Neural progenitor cell (in vitro differentiated cells): ENCODE measurements around the gene SDK1.

Source experiments
- CTCF ChIP-seq: fragments of 200-600 bp; sonication (generic); IDR thresholded peaks from 2 replicates; pipeline ENCODE4 v1.5.1; 2017; ENCODE audit warnings: antibody characterized with exemption, mild to moderate bottlenecking
- EZH2 ChIP-seq: fragments of 200-600 bp; sonication (generic); IDR thresholded peaks from 2 replicates; pipeline ENCODE4 v1.6.1; 2017; ENCODE audit warnings: antibody characterized with exemption, mild to moderate bottlenecking, moderate library complexity
- EZH2phosphoT487 ChIP-seq: fragments of 200-600 bp; sonication (generic); IDR thresholded peaks from 2 replicates; pipeline ENCODE4 v1.6.1; 2017; ENCODE audit warnings: antibody characterized with exemption

DNA sequence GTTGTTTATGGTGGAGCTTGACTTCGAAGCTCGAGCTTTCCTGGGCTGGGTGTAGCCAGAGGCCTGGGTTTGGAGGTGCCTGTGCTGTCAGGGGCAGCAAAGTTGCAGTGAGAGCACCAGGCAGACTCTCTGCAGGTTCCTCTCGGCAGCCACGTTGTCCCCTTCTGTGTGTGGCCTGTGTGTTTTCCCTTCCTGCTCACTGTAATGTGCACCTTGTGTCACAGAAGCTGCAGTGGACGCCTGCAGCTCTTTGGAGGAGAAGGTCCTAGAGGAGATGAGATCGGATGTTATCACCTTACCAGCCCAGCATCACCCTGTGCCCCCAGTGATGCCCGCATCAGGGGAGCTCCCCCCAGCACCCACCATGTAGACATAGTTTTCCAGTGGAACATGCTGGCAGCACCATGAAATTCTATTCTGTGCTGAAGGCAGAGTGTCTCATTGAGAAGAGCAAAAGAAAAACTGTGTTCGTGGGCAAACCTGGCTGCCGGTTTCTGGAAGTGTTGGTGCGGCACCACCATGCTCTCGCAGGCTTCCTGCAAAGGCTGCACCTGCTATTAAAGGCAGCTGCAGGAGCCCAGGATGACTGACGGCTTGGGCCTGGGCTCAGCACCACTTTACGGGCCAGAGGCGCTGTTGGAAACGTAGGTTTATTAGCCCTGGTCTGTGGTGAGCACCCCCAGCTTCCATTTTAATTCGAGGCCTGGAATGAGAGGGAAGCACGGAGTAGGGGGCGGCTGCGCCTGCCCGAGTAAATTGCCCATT is 771.3 kb downstream of the SDK1 start:
- TF ChIP-seq CTCF (no peak), EZH2 (no peak), EZH2phosphoT487 (no peak)
